GM20000 (cell line): Measurements from ENCODE around the gene FYCO1.
A peak's percentile ranks its signal among the peaks of the same experiment; 100 is the strongest.
"Not testable (repeated sequence)": the region's sequence is repeated elsewhere in the genome, so short reads cannot be mapped to it uniquely, and the experiment has no call there.

Experiments
- DNase-seq: peaks from one replicate; pipeline ENCODE4 v3.0.0; 2012; ENCODE audit warnings: low spot score
- TF ChIP-seq, protein P1 (sequence below): IDR thresholded peaks from 2 replicates; pipeline ENCODE4 v1.5.1; 2012; ENCODE audit warnings: mild to moderate bottlenecking, control low read depth; ENCODE audit errors: extremely low read depth, missing control alignments

Gene FYCO1

DNA sequence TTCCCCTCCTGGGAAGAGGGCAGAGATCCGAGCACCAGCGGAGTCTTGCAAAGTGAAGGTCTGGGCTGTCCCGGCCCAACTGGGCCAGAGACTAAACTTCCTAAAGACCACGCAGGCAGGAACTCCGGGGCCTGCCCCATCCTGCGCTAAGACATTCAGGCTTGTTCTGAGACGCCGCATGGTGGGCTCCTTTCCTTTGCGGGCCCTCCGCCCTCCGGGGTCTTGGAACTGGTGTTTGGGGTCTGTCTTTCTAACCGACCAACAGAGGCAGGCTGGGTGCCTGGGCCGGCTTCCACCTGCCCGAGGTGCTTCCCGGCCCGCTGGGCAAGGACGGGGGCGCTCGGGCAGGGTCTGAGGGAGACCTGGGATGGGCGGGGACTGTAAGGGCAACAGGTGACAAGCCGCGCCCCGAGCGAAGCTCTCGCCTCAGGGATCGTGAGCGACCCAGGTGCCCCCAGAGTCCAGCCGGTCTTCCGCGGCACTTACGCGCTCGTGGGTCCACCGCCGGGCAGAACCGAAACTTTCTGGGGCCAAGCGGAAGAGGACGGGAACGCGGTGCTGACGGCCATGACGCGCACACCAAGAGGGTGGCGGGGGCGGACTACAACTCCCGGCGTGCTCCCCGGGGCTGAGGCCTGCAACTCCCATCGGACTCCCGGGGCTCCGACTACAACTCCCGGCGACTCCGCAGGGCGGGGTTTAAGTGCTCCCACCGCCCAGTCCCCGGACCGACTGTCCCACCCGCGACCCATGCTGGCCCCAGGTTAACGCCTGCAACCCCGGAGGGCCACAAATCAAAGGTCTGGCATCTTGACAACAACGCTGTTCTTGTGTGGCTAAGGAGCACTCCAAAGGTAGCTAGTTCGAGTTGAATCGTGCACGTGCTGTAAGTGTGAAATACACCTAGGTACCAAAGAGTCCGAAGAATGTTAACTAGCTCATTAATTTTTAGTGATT is at the start of gene FYCO1:
TSS of gene FYCO1 (minus strand) at position 589 of the 957 bp plus-strand sequence. CDS start 10,914 bp downstream, outside the sequence.
- peak; percentile 91 for DNase-seq
- TF ChIP-seq, protein P1, sequence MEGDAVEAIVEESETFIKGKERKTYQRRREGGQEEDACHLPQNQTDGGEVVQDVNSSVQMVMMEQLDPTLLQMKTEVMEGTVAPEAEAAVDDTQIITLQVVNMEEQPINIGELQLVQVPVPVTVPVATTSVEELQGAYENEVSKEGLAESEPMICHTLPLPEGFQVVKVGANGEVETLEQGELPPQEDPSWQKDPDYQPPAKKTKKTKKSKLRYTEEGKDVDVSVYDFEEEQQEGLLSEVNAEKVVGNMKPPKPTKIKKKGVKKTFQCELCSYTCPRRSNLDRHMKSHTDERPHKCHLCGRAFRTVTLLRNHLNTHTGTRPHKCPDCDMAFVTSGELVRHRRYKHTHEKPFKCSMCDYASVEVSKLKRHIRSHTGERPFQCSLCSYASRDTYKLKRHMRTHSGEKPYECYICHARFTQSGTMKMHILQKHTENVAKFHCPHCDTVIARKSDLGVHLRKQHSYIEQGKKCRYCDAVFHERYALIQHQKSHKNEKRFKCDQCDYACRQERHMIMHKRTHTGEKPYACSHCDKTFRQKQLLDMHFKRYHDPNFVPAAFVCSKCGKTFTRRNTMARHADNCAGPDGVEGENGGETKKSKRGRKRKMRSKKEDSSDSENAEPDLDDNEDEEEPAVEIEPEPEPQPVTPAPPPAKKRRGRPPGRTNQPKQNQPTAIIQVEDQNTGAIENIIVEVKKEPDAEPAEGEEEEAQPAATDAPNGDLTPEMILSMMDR: no peak

DNA sequence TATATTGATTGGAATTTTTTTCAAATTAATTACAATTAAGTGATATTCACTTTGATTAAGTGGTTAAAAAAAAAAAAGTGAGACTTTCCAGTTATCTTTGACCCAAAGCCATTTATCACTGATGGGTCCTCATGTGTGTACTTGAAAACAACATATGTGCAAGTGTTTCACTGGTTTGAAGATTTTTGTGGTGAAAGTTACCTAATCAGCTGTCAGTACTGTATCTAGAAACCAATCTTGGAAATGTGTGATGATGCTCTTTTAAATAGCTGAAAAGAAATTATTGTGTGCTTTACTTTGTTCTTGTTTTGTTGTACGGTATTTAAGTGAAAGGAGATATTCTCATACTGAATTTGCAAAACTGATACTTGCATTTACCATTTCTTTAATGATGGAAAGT is 43.3 kb upstream of the FYCO1 start:
- TF ChIP-seq, protein P1: no peak
- no peak for DNase-seq

DNA sequence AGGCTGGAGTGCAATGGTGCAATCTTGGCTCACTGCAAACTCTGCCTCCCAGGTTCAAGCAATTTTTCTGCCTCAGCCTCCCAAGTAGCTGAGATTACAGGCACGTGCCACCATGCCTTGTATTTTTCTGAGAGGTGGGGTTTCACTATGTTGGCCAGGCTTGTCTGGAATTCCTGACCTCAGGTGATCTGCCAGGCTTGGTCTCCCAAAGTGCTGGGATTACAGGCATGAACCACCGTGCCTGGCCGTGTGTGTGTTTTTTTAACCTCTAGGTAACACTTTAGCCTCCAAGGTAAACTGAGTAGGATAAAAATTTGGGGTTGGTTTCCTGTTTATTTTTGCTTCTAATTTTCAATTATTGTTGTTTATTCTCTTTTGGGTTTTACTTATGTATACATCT is 42.4 kb upstream of the FYCO1 start:
- not testable (repeated sequence) for DNase-seq

DNA sequence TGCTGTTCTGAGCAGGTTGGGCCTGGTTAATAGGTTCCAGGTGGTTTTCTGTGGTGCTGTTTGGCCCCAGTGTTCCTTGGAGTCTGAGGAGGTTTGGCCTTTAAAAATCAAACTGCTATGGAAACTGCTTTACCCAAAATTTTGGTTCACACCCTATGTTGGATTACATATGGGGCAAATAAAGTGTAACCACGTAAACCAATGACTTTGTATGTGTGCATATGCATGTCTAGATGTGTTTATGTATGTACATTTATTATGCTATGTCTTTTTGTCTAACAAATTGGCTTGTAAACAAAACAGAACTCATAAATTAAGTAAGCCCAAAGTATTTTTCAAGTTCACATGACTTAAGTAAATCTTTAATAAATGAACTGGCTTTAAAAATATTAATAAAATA is 40.6 kb upstream of the FYCO1 start:
- TF ChIP-seq, protein P1: no peak
- DNase-seq: no peak

DNA sequence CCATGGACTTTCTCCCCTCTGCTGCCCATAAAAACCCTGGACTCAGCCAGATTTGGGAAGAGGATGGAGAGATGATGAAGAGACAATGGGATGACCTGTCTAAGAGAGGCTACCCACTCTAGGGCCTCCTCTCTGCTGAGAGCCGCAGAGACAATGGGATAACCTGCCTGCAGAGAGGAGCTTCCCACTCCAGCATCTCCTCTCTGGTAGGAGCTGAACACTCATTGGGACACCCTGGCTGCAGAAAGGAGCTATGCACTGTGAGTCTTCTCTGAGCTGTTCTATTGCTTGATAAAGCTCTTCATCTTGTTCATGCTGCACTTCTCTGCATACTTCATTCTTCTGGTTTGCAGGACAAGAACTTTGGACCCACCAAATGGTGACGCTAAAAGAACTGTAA is 36.1 kb upstream of the FYCO1 start:
- TF ChIP-seq, protein P1: no peak
- no peak for DNase-seq

DNA sequence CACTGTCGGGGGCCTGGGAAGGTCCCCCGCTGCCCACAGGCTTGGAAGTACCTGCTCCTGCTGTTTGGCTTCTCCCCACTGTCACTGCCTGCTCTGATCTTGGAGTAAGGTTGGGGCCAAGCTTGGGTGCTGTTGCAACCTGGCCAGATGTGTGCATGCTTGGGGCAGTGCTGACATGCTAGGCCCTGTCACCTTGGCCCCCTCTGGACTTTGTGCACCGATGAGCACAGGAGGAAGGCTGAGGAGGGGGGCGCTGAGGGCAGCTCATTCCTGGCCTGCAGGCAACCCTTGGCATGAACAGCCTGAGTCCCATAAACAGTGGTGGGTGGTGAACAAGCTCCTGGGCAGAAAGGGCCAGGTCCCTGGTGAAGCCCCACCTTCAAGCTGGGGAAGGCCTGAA is 35.6 kb upstream of the FYCO1 start:
- TF ChIP-seq, protein P1: no peak
- no peak for DNase-seq

DNA sequence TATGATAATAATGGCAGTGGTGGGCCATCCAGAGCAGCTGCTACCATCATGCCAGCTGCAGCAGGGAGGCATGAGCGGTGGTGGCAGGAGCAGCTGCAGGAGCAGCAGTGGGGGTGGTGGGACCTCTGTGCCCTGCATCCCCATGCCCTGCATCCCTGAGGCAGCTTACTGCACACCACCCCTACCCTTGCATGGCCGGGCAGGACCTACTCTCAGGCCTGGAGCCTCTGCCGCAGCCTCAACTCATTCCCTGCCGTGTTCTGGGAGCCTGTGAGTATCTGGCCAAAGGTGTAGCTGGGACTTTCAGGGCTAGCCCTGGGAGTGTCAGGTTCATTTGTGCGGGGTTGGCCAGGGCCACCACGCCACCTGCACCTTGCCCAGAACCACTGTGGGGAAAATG is 35.0 kb upstream of the FYCO1 start:
- TF ChIP-seq, protein P1: no peak
- no peak for DNase-seq
